Adipose tissue (tissue), 3 donors: Measurements from ENCODE around the gene SLC24A3. TPM values are rescaled to one million over a fixed set of nuclear protein-coding genes. Genes with fewer than 3 reads are reported as not detected.

Experiments
- H3K27ac ChIP-seq: one replicate; pipeline ENCODE4 v1.5.1; 2013; ENCODE audit warnings: low read depth, low read length
- WGBS, 3 donors: extraction: QIAGEN DNeasy Blood & Tissue Kit; methylation state at CpG; one replicate each; pipeline ENCODE4 v1.1.7; 2013; 5-methylcytosine and 5-hydroxymethylcytosine counted together
- polyA plus RNA-seq, 3 donors: library from polyadenylated mRNA; stranded (reverse); fragments of 200-250 nt; gene quantifications; one replicate each; pipeline ENCODE4 v1.2.3, GENCODE V29; 2013
- donor health status: healthy with polysubstance abuse.
- donor health status: Bipolar disorder and iron deficiency.
- donor health status: healthy.

SLC24A3 gene
- polyA plus RNA-seq, 3 donors: 0.86 to 11.5 (median 6.5) TPM

GRCh38 chr20:19320005-19320404 is 107.6 kb downstream of the SLC24A3 start:
- no peak overlapping the region for H3K27ac ChIP-seq
- 52 to 67% (median 56%) methylated on average over 8 of the region's 8 CpGs for WGBS, 3 donors

GRCh38 chr20:19321176-19321575 is 108.7 kb downstream of the SLC24A3 start:
- 82 to 83% (median 83%) methylated on average over 5 of the region's 5 CpGs for WGBS, 3 donors
- no peak overlapping the region for H3K27ac ChIP-seq

- WGBS, 3 donors: 86 to 92% (median 92%) methylated on average over 9 to 11 of the region's 12 CpGs
- no peak overlapping the region for H3K27ac ChIP-seq
Observed at GRCh38 chr20:19322061-19322985, 109.9 kb downstream of the SLC24A3 start.

GRCh38 chr20:19327401-19327800 is 115.0 kb downstream of the SLC24A3 start:
- H3K27ac ChIP-seq: no peak overlapping the region
- 79 to 82% (median 81%) methylated on average over 5 of the region's 5 CpGs for WGBS, 3 donors

GRCh38 chr20:19328676-19329075 is 116.2 kb downstream of the SLC24A3 start:
- no peak overlapping the region for H3K27ac ChIP-seq
- WGBS, 3 donors: 84 to 98% (median 86%) methylated on average over 7 of the region's 7 CpGs

- H3K27ac ChIP-seq: no peak overlapping the region
- WGBS, 3 donors: 75 to 93% (median 90%) methylated on average over 6 of the region's 6 CpGs
Observed at GRCh38 chr20:19330038-19330437, 117.6 kb downstream of the SLC24A3 start.

GRCh38 chr20:19330731-19331130 is 118.3 kb downstream of the SLC24A3 start:
- WGBS, 3 donors: 43 to 75% (median 45%) methylated on average over 1 of the region's 1 CpG
- no peak overlapping the region for H3K27ac ChIP-seq

- 66 to 73% (median 69%) methylated on average over 4 of the region's 4 CpGs for WGBS, 3 donors
- no peak overlapping the region for H3K27ac ChIP-seq
Observed at GRCh38 chr20:19333563-19333962, 121.1 kb downstream of the SLC24A3 start.

- WGBS, 3 donors: 21 to 84% (median 82%) methylated on average over 1 of the region's 1 CpG
Observed at GRCh38 chr20:19335341-19335740, 122.9 kb downstream of the SLC24A3 start.

GRCh38 chr20:19335916-19336315 is 123.5 kb downstream of the SLC24A3 start:
- 58 to 87% (median 84%) methylated on average over 2 of the region's 2 CpGs for WGBS, 3 donors
- no peak overlapping the region for H3K27ac ChIP-seq

More at GRCh38 chr20:19335341-19335740, 122.9 kb downstream of the SLC24A3 start:
- no peak overlapping the region for H3K27ac ChIP-seq

GRCh38 chr20:19336631-19337030 is 124.2 kb downstream of the SLC24A3 start:
- 39 to 66% (median 40%) methylated on average over 4 to 7 of the region's 7 CpGs for WGBS, 3 donors
- H3K27ac ChIP-seq: no peak overlapping the region

GRCh38 chr20:19338380-19338779 is 125.9 kb downstream of the SLC24A3 start:
- 67 to 88% (median 83%) methylated on average over 3 of the region's 3 CpGs for WGBS, 3 donors
- no peak overlapping the region for H3K27ac ChIP-seq

GRCh38 chr20:19338960-19339359 is 126.5 kb downstream of the SLC24A3 start:
- no peak overlapping the region for H3K27ac ChIP-seq
- WGBS, 3 donors: 53 to 72% (median 64%) methylated on average over 6 of the region's 6 CpGs

GRCh38 chr20:19341348-19342053 is 129.1 kb downstream of the SLC24A3 start:
- H3K27ac ChIP-seq: no peak overlapping the region
- WGBS, 3 donors: 46 to 81% (median 78%) methylated on average over 3 of the region's 3 CpGs

- H3K27ac ChIP-seq: no peak overlapping the region
- 58 to 79% (median 73%) methylated on average over 2 of the region's 2 CpGs for WGBS, 3 donors
Observed at GRCh38 chr20:19344341-19344740, 131.9 kb downstream of the SLC24A3 start.

- no peak overlapping the region for H3K27ac ChIP-seq
- 71 to 83% (median 79%) methylated on average over 11 of the region's 11 CpGs for WGBS, 3 donors
Observed at GRCh38 chr20:19347943-19348456, 135.6 kb downstream of the SLC24A3 start.

GRCh38 chr20:19348582-19348981 is 136.1 kb downstream of the SLC24A3 start:
- 53 to 87% (median 75%) methylated on average over 3 of the region's 3 CpGs for WGBS, 3 donors
- H3K27ac ChIP-seq: no peak overlapping the region

GRCh38 chr20:19349879-19350278 is 137.4 kb downstream of the SLC24A3 start:
- whole genome bisulfite sequencing, 3 donors: 73 to 94% (median 93%) methylated on average over 5 of the region's 5 CpGs
- H3K27ac ChIP-seq: no peak overlapping the region

GRCh38 chr20:19351542-19351941 is 139.1 kb downstream of the SLC24A3 start:
- no peak overlapping the region for H3K27ac ChIP-seq
- 29 to 44% (median 40%) methylated on average over 2 of the region's 2 CpGs for WGBS, 3 donors
